DMS53 (cell line): ENCODE data around the gene HIC2.
"Not testable (repeated sequence)": the region's sequence is repeated elsewhere in the genome, so short reads cannot be mapped to it uniquely, and the experiment has no call there.

ENCODE experiments used
- DNase-seq: peaks from one replicate; lab custom pipeline; 2025; lab: John Stamatoyannopoulos, UW

HIC2 gene

DNA sequence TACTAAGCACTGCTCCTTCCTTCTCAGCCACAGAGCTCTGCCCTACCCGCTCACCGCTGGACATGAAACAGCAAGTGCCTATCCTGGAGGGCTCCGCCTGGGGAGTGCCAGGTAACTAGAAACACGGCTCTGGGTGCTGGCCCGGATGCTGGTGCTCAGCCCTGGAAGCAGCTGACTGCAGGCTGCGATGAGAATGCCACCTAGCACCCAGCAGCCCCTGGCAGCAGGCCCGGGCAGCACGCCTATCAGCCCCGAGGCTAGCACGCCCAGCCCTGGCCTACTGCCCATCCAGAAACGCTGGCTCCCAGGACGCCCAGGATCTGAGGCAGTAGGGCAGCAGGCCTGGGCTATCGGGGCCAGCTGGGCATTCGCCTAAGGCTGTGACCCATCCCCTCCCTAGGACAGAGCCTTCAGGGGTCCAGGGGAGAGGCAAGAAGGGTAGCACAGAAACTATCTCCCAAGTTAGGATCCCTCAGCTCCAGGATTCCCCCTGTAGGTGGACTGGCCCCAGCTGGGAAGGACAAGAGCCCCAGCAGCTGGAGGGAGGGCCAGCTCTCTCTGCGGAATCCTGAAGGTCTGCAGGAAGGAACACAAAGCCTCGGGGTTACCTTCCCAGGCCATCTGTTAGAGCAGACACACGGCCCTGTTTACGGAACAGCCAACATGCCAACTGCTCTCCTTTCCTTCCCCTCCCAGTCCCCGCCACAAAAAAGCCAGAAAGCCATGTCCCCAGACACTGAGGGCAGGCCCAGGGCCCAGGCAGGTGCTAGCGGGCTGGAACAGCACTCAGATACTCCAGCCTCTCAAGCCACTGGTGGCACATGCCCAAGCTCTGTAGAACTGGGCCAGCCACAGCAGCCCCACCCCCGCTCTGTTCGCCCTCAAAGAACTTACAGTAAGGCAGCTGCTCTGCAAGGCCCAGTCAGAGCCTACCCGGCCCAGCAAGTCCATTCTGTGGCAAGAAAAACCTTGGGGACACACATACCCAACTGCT lies 76.9 kb downstream of the HIC2 start:
- DNase-seq, result not testable (repeated sequence)

DNA sequence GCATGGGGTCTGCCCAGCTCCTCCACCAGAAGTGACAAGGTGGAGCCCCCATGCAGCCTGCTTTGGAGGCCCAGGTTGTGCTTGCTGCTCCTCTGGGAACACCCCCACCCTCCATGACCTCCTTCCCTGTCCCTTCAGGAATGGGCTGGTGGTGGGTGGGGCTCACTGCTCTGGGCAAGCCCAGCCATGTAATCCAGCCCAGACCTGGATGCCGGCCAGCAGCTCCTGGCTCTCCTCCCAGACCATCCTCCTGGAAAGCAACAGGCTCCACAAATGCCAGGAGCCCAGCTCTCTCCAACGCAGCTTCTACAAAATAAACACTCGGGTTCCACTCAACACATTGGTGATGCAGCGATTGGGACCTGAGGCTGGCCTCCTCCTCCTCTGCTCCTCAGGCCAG lies 80.8 kb downstream of the HIC2 start:
- DNase-seq, result not testable (repeated sequence)

DNA sequence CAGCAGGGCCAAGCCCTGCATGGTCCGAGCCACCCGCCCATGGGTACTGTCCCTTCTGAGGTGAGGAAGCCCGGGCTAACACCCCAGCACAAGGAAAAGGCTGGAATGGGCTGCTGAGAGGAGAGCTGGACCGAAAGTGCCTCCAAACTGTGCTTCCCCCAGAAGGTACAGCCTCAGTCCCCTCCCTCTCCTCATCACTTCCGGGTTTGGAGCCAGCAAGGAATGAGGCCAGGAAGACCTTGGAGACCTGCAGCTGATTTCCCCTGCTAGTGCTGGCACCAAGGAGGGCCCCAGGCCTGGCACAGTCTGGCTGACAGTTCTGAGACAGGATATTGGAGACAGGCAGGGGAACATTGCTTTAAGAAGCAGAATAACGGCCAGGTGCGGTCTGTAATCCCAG lies 81.3 kb downstream of the HIC2 start:
- DNase-seq, result not testable (repeated sequence)

DNA sequence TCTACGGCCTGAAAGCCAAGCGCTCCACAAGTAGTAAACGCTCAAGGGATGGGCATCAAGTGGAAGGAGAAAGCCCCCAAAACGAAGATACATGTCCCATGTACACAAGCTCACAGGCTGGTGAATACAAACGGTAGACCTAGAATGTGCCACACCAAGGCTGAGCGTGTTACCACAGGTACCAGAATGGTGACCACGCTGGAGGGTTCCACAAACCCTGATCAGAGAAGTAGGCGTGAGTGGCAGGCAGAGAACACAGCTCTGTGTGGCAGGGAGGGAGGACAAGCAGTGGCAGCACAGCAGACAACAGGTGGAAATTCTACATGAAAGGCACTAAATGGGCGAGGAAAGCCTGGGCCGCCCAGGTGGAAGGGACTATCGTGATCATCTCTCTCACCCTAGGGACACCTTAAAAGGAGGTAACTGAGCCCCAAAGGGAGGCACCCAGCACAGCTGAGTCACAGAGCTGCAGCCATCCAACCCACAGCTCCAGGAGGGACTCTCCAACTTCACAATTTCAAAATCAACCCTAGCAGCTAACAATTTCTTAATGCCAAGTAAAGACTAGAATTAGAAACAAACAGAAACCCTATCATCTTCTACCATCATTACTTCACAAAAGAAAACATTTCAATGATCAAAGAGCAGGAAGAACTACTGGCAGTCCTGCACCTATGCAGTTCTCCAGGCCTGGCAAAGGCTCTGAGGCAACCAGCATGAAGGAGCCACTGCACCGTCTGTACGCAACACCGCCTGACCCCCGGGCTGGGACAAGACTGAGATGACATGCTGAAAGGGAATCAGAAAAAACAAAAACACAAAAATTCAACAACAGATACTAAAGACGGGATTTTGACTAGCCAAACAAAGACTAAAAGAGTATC lies 82.7 kb downstream of the HIC2 start:
- not testable (repeated sequence) for DNase-seq
